ENCODE data around the gene LRRC73.
"Not testable (repeated sequence)": the region's sequence is repeated elsewhere in the genome, so short reads cannot be mapped to it uniquely, and the experiment has no call there.

The LRRC73 gene

GRCh38 chr6:43509984-43510826, at the start of gene LRRC73:
LRRC73 (minus strand) TSS chr6:43510346; CDS start chr6:43509785, 561 bp downstream.
- no peak for DNase-seq

- DNase-seq = no peak
Observed at GRCh38 chr6:43559328-43559727, 49.2 kb upstream of the LRRC73 start.

GRCh38 chr6:43557620-43558019, 47.5 kb upstream of the LRRC73 start:
- DNase-seq = not testable (repeated sequence)

GRCh38 chr6:43547222-43547621, 37.1 kb upstream of the LRRC73 start:
- DNase-seq = no peak

- no peak for DNase-seq
Observed at GRCh38 chr6:43544461-43544860, 34.3 kb upstream of the LRRC73 start.

- DNase-seq = no peak
Observed at GRCh38 chr6:43541774-43542471, 31.8 kb upstream of the LRRC73 start.

- DNase-seq = no peak
Observed at GRCh38 chr6:43540507-43540906, 30.4 kb upstream of the LRRC73 start.

GRCh38 chr6:43539409-43539808, 29.3 kb upstream of the LRRC73 start:
- not testable (repeated sequence) for DNase-seq

GRCh38 chr6:43538986-43539385, 28.8 kb upstream of the LRRC73 start:
- DNase-seq = not testable (repeated sequence)

GRCh38 chr6:43532201-43532600, 22.1 kb upstream of the LRRC73 start:
- DNase-seq = no peak

GRCh38 chr6:43524483-43524961, 14.4 kb upstream of the LRRC73 start:
- DNase-seq = no peak

GRCh38 chr6:43523284-43523683, 13.1 kb upstream of the LRRC73 start:
- DNase-seq = no peak

GRCh38 chr6:43522547-43523261, 12.6 kb upstream of the LRRC73 start:
- DNase-seq = no peak

- DNase-seq = no peak
Observed at GRCh38 chr6:43521836-43522235, 11.7 kb upstream of the LRRC73 start.

- DNase-seq = no peak
Observed at GRCh38 chr6:43520097-43520496, 10.0 kb upstream of the LRRC73 start.

GRCh38 chr6:43517505-43518357, 7.6 kb upstream of the LRRC73 start:
- DNase-seq = no peak

GRCh38 chr6:43516697-43517504, 6.8 kb upstream of the LRRC73 start, which contains the start of the genes POLR1C and YIPF3:
POLR1C (plus strand) TSS chr6:43517089; CDS start chr6:43517110, 21 bp downstream.
YIPF3 (minus strand) TSS chr6:43516926; CDS start chr6:43516807, 119 bp downstream.
- peak; percentile 96 for DNase-seq

GRCh38 chr6:43516367-43516696, 6.2 kb upstream of the LRRC73 start:
- DNase-seq = no peak

GRCh38 chr6:43515808-43516207, 5.7 kb upstream of the LRRC73 start:
- DNase-seq = no peak

GRCh38 chr6:43511824-43512415, 1.8 kb upstream of the LRRC73 start:
- DNase-seq = no peak

- DNase-seq = no peak
Observed at GRCh38 chr6:43510827-43511163, 649 bp upstream of the LRRC73 start.

Data from NK-92 treated with Interleukin-12 subunit alpha and Interleukin-12 subunit beta, amount 100 ng/mL, for 24 hours (cell line).